ENCODE data around the gene C5AR1.

GRCh38 chr19:47271949-47272348, 37.7 kb upstream of the C5AR1 start:
- TF ChIP-seq POLR2A (IDR thresholded peaks at IDR 0.05) (no peak), CTCF (IDR thresholded peaks at IDR 0.05) (no peak)

All from testis (tissue), 2 donors.